ENCODE results near the gene PPFIA3.
"Not testable (repeated sequence)": the region's sequence is repeated elsewhere in the genome, so short reads cannot be mapped to it uniquely, and the experiment has no call there.

PPFIA3 gene

GRCh38 chr19:49126575-49126974 lies 7.2 kb downstream of the PPFIA3 start:
- DNase-seq: no peak

DNA sequence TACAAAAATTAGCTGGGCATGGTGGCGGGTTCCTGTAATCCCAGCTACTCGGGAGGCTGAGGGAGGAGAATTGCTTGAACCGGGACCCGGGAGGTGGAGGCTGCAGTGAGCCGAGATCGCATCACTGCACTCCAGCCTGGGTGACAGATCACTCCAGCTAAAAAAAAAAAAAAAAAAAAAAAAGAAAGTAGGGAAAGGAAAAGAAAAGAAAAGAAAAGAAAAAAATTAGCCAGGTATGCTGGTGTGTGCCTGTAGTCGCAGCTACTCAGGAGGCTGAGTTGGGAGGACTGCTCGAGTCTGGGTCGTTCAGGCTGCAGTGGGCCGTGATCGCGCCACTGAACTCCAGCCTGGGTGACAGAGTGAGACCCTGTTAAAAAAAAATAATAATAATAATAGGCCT lies 7.9 kb downstream of the PPFIA3 start:
- DNase-seq: not testable (repeated sequence)

DNA sequence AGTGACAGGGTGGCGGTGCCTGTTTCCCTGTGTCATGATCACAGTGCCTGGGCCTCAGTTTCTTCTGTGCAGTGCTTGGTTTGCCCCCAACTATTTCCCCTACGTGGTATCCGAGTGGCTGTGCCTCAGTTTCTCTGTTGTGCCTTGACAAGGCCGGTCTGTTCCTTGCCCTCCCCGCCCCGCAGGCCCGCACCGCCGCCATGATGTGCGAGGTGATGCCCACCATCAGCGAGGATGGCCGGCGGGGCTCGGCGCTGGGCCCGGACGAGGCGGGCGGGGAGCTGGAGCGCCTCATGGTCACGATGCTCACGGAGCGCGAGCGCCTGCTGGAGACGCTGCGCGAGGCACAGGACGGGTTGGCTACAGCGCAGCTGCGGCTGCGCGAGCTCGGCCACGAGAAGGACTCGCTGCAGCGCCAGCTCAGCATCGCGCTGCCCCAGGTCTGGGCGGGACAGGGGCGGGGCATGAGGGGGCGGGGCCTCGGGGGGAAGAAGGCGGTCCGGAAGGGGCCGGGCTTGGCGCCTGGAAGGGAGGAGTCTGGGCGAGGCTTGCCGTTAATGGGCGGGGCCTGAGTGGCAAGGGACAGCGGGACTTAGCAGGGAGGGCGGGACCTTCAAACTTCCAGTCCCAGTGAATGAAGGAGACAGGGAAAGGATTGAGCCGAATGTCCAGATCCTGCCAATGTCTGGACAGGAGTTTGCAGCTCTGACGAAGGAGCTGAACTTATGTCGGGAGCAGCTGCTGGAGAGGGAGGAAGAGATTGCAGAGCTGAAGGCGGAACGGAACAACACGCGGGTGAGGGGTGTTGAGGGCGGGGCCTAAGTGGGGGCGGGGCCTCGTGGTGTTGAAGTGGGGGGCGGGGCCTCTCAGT lies 8.6 kb downstream of the PPFIA3 start:
- DNase-seq: peak; percentile 98

GRCh38 chr19:49128545-49129237 lies 9.3 kb downstream of the PPFIA3 start:
- DNase-seq: no peak

GRCh38 chr19:49129238-49129583 lies 9.9 kb downstream of the PPFIA3 start:
- DNase-seq: no peak

DNA sequence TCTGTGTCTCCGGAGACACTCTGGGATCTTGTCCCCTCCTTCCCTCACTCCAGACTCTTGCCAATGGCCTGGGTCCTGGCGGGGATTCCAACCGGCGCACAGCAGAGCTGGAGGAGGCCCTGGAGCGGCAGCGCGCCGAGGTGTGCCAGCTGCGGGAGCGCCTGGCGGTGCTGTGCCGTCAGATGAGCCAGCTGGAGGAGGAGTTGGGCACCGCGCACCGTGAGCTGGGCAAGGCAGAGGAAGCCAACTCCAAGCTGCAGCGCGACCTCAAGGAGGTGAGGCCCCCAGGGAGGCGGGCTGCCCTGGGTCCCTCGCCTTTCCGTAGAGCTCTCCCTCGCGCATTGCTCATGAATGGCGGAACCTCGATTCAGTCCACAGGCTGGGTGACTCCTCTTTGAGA lies 11.0 kb downstream of the PPFIA3 start:
- no peak for DNase-seq

DNA sequence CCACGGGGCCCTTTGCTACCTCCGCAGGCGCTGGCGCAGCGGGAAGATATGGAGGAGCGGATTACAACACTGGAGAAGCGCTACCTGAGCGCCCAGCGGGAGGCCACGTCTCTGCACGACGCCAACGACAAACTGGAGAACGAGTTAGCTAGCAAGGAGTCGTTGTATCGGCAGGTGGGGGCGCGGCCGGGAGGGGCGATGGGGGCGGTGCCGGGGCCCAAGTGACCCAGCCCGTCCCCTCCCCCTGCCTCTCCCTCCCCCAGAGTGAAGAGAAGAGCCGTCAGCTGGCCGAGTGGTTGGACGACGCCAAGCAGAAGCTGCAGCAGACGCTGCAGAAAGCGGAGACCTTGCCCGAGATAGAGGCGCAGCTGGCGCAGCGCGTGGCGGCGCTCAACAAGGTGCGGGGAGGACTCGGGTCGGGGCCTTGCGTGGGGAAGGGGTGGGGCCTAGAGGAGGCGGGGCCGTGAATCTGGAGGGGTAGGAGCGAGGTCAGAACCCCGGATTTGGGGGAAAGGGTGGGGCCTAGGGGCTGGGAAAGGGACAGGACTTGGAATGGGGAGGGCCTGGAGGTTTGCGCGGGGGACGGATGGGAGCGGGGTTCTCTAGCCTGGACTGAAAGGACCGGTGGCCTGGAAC lies 13.7 kb downstream of the PPFIA3 start:
- peak; percentile 64 for DNase-seq

GRCh38 chr19:49133621-49134454 lies 14.5 kb downstream of the PPFIA3 start:
- DNase-seq: peak; percentile 72

- no peak for DNase-seq
Observed at GRCh38 chr19:49135686-49136085, 16.3 kb downstream of the PPFIA3 start.

DNA sequence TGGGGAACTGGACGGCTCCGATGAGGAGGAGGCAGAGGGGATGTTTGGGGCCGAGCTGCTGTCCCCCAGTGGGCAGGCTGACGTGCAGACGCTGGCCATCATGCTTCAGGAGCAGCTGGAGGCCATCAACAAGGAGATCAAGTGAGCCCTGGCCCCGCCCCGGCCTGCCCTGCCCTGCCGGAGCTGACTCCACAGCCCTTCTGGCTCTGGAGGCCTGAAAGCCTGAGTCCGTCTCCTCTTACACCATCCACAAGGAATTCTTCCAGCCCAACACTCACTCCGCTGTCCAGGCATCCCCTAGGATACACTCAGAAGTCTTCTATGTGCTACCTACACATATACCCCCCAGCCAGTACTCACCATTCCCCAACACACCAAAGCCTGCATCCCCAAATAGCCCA lies 17.4 kb downstream of the PPFIA3 start:
- DNase-seq: no peak

DNA sequence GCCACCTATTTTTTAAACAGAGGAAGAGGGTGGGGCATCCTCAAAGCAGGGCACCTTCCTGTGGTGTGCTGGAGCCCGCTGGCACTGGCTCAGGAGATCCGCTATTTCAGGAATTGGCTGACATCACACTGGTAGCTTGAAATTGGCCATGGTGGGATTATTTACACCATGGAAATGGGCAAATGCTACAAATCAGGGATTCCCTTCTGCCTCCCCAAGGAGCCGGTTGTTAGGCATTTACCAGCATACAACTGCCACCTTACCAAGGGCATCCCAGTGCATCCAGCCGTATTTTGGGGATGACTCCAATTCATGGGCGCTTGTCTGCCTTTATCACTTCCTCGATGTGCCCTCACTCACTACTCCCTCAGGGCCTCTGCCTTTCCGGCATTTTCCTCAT lies 21.6 kb downstream of the PPFIA3 start:
- no peak for DNase-seq

DNA sequence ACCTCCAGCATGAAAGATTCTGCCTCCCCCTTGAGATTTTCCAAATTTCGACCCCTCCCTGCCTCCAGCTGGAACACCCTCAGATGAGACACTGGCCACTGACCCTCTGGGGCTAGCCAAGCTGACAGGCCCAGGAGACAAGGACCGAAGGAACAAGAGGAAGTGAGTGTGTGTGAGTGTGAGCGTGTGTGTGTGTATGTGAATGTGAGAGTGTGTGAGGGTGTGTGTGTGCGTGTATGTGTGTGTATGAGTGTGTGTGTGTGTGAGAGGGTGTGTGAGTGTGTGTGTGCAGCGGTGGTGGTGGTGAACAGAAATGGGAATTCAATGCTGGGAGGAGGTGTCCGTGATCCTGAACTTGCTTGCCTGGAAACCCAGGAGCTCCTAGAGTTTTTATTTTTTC lies 22.0 kb downstream of the PPFIA3 start:
- DNase-seq: no peak

DNA sequence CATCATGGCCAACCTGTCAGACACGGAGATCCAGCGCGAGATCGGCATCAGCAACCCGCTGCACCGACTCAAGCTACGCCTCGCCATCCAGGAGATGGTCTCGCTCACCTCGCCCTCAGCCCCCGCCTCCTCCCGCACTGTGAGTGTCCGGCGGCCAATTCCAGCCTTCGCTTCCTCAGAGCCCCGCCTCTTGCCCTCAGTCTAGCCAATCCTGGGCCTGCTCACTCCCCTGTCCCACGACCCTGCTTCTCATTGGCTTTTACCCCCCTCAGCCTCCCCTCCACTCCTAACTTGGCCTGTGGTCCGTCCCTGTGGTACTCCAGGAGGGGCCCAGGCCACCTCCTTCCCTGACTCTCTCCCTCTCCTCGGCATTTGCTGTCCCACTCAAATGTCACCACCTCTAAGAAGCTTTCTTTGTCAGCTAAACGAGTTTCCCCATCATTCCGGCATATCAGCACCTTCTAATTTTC lies 23.6 kb downstream of the PPFIA3 start:
- DNase-seq: peak; percentile 93

- peak; percentile 87 for DNase-seq
Observed at GRCh38 chr19:49145573-49146407, 26.4 kb downstream of the PPFIA3 start.

DNA sequence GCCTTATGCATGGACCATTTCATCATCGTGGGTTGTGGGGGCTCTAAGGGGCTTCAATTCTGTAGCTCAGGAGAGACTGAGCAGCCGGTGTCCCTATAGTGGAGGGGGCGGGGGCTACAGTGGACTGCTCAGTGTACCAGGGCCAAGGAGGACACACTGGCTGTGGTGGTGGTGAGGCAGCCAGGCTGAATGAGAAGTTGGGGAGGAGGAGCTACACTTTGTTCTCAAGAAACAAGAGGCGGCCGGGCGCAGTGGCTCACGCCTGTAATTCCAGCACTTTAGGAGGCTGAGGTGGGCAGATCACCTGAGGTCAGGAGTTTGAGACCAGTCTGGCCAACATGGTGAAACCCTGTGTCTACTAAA lies 27.0 kb downstream of the PPFIA3 start:
- not testable (repeated sequence) for DNase-seq

- DNase-seq: no peak
Observed at GRCh38 chr19:49148044-49148682, 28.8 kb downstream of the PPFIA3 start.

DNA sequence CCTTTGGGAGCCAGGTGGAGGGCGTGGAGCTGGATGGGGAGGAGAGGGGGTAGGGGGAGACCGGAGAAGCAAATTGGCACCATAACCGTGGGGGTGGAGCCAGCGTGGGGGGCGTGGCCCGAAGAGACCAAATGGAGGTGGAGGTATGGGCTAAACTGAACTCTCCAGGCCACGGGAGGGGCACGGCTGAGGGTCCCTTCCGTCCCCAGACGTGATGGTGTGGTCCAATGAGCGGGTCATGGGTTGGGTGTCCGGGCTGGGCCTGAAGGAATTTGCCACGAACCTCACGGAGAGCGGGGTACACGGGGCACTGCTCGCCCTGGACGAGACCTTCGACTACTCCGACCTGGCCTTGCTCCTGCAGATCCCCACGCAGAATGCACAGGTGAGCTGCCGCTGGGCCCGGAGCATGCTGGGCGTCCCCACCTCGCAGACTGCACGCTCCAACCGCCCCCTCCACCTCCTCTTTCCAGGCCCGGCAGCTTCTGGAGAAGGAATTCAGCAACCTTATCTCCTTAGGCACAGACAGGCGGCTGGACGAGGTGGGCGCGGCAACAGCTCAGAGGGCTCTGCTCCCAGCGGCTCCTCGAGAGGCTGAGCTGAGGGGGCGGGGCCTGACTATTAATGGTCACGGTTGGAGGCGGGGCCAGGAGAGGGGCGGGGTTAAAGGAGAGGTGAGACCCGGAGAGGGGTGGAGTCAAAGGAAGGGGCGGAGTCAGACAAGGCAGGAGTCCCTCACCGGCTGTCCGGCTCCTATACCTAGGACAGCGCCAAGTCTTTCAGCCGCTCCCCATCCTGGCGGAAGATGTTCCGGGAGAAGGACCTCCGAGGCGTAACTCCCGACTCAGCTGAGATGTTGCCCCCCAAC lies 29.7 kb downstream of the PPFIA3 start:
- peak; percentile 99 for DNase-seq

DNA sequence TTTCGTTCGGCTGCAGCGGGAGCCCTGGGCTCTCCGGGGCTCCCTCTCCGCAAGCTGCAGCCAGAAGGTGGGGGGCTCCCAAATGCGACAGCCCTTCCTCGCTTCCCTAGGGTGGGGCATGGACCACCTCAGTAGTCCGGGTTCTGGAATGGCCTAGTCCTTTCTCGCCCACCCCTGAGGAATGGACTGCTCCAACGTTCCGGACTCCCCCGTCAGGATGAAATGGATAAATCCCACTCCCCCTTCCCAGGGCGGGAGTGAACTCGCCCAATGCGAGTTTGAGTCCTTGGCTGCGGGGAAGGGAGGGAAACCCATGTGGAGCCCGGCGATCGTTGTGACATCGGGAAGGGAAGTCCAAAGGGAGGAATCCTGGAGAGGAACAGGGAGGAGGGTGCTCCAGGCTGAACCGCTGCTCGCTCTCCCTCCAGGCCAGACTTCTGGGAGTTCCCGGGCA lies 30.3 kb downstream of the PPFIA3 start:
- DNase-seq: peak; percentile 82

- DNase-seq: peak; percentile 87
Observed at GRCh38 chr19:49150106-49150943, 31.0 kb downstream of the PPFIA3 start.

DNA sequence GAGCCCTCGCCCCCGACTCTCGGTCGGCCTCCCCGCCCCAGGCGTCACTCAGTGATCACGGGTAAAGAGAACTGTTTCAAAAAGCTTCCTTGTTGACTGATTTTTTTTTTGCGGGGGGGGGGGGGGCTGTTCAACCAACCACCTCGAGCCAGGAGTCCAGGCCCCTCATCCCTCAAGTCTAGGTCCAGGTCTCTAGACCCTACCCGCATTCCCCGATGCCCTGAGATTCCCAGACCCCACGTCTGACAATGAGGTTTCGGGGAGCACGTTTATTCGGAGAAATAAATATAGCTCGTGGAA lies 31.6 kb downstream of the PPFIA3 start:
- no peak for DNase-seq

Measured in hematopoietic multipotent progenitor cell treated with erythropoietin and hydrocortisone succinate and interleukin-3 and kit ligand, for 4 days (in vitro differentiated cells).